Kidney (tissue), 14 donors: ENCODE measurements around the gene DTWD2. TPM values are rescaled to one million over a fixed set of nuclear protein-coding genes. Genes with fewer than 3 reads are reported as not detected.
"Not testable (repeated sequence)": the region's sequence is repeated elsewhere in the genome, so short reads cannot be mapped to it uniquely, and the experiment has no call there.

Source experiments
- DNase-seq, 5 donors: peaks; one replicate each; pipeline ENCODE4 v3.0.0-alpha.2; 2013 to 2020
- FAIRE-seq: peaks from 2 replicates; lab custom pipeline; 2012; peaks lifted over from hg19 to GRCh38; lab: Jason Lieb, UNC
- H3K27ac ChIP-seq, 2 donors: one replicate each; pipeline ENCODE4 v1.7.0; 2013; ENCODE audit warnings: low read depth in 2 of 2, low read length in 2 of 2, inconsistent platforms in 1 of 2
- H3K27me3 ChIP-seq: one replicate; pipeline ENCODE4 v1.7.1; 2013; ENCODE audit warnings: low read length, inconsistent platforms; ENCODE audit not compliant: control insufficient read depth, insufficient read depth
- H3K36me3 ChIP-seq, 3 donors: one replicate each; pipeline versions ENCODE4 v1.7.0 to v1.7.1; 2013; ENCODE audit warnings: low read length in 3 of 3, control low read depth in 1 of 3, inconsistent platforms in 1 of 3; ENCODE audit not compliant: insufficient read depth in 3 of 3, control insufficient read depth in 2 of 3
- H3K4me1 ChIP-seq, 3 donors: one replicate each; pipeline versions ENCODE4 v1.7.0 to v1.7.1; 2013; ENCODE audit warnings: low read length in 3 of 3, inconsistent platforms in 1 of 3, low read depth in 1 of 3; ENCODE audit not compliant: control insufficient read depth in 2 of 3, insufficient read depth in 2 of 3
- H3K4me3 ChIP-seq, 3 donors: one replicate each; pipeline versions ENCODE4 v1.7.0 to v1.8.1; 2013; ENCODE audit warnings: low read length in 3 of 3, control low read depth in 1 of 3, inconsistent platforms in 1 of 3
- H3K9ac ChIP-seq, 3 donors: one replicate each; pipeline versions ENCODE4 v1.7.0 to v1.7.1; 2013; ENCODE audit warnings: low read length in 3 of 3, control low read depth in 1 of 3, inconsistent platforms in 1 of 3
- H3K9me3 ChIP-seq, 3 donors: one replicate each; pipeline versions ENCODE4 v1.7.0 to v1.7.1; 2013; ENCODE audit warnings: low read length in 3 of 3, control low read depth in 1 of 3, inconsistent platforms in 1 of 3; ENCODE audit not compliant: control insufficient read depth in 2 of 3, insufficient read depth in 1 of 3
- CTCF ChIP-seq: IDR thresholded peaks from 3 replicates; pipeline ENCODE4 v1.5.1; 2012; ENCODE audit warnings: mild to moderate bottlenecking, moderate library complexity, borderline replicate concordance; ENCODE audit not compliant: insufficient read depth; ENCODE audit errors: extremely low read depth
- intact Hi-C: fragments of 100-400 bp; cut with DNase I; formaldehyde crosslinking; loops from one replicate; pipeline ENCODE4 v1.11.1; 2022
- polyA plus RNA-seq: library from polyadenylated mRNA; stranded (reverse); fragments of 350-450 nt; fragmentation: Illumina TruSeq; extraction: RNeasy Lipid Tissue Mini Kit (QIAGEN cat#74804); gene quantifications from one replicate; pipeline ENCODE4 v1.2.3, GENCODE V29; 2014; ENCODE audit warnings: low read depth, low replicate concordance; ENCODE audit not compliant: insufficient read depth
- total RNA-seq: library from RNA; stranded (reverse); fragmentation: NEBNext Ultra II Directional; extraction: Animal tissue kit (Norgen Biotek cat#: 25700); gene quantifications from one replicate; pipeline ENCODE4 v1.2.1, GENCODE V29; 2021
- donor health status: control.
- donor health status: control.
- donor health status: control.
- donor health status: control.
- donor health status: control.
- donor health status: DM: yes; HTN: yes; CAD: no.
- donor health status: Normal renal cell carcinoma (clear cell type).

The DTWD2 gene
- total and polyA plus RNA-seq, 2 donors from 2014 or later, result 3.7 to 12.4 TPM

- H3K9ac ChIP-seq, result no peak overlapping the region
- TF ChIP-seq CTCF, result no peak
- no peaks in the 10 kb centered on the region for H3K9me3 ChIP-seq
- H3K4me3 ChIP-seq, result no peak overlapping the region
- H3K27me3 ChIP-seq, result no peaks in the 10 kb centered on the region
- no peak overlapping the region for H3K27ac ChIP-seq
- DNase-seq (no peak), FAIRE-seq (no peak)
- H3K36me3 ChIP-seq, result no peaks in the 10 kb centered on the region
- intact Hi-C loops, result no loop called here
- no peaks in the 10 kb centered on the region for H3K4me1 ChIP-seq
These were observed 35.2 kb downstream of the DTWD2 start for GRCh38 chr5:118952992-118953651.

- intact Hi-C loops, H3K36me3 ChIP-seq, H3K4me3 ChIP-seq, H3K4me1 ChIP-seq, H3K9me3 ChIP-seq, H3K27ac ChIP-seq, H3K9ac ChIP-seq, DNase-seq, FAIRE-seq, H3K27me3 ChIP-seq: not testable (repeated sequence)
These were observed 36.0 kb downstream of the DTWD2 start for GRCh38 chr5:118952306-118952705.

GRCh38 chr5:118950354-118950753 lies 38.0 kb downstream of the DTWD2 start:
- H3K9me3 ChIP-seq, FAIRE-seq, H3K27me3 ChIP-seq, H3K36me3 ChIP-seq, H3K4me3 ChIP-seq, intact Hi-C loops, DNase-seq, H3K27ac ChIP-seq, H3K4me1 ChIP-seq, H3K9ac ChIP-seq: not testable (repeated sequence)

- no peaks in the 10 kb centered on the region for H3K36me3 ChIP-seq
- FAIRE-seq (no peak), DNase-seq (no peak)
- intact Hi-C loops, result no loop called here
- no peaks in the 10 kb centered on the region for H3K27me3 ChIP-seq
- no peak overlapping the region for H3K9ac ChIP-seq
- H3K4me1 ChIP-seq, result no peaks in the 10 kb centered on the region
- no peaks in the 10 kb centered on the region for H3K9me3 ChIP-seq
- H3K27ac ChIP-seq, result no peak overlapping the region
- H3K4me3 ChIP-seq, result no peak overlapping the region
- no peak for TF ChIP-seq CTCF
These were observed 42.1 kb downstream of the DTWD2 start for GRCh38 chr5:118946138-118946800.
